Activated naive CD4-positive, alpha-beta T cell (primary cell): Measurements from ENCODE around the gene RNF144A.

Experiments
- DNase-seq, 4 experiments: peaks; one replicate each; lab custom pipeline; 2025; lab: John Stamatoyannopoulos, UW

The RNF144A gene

DNA sequence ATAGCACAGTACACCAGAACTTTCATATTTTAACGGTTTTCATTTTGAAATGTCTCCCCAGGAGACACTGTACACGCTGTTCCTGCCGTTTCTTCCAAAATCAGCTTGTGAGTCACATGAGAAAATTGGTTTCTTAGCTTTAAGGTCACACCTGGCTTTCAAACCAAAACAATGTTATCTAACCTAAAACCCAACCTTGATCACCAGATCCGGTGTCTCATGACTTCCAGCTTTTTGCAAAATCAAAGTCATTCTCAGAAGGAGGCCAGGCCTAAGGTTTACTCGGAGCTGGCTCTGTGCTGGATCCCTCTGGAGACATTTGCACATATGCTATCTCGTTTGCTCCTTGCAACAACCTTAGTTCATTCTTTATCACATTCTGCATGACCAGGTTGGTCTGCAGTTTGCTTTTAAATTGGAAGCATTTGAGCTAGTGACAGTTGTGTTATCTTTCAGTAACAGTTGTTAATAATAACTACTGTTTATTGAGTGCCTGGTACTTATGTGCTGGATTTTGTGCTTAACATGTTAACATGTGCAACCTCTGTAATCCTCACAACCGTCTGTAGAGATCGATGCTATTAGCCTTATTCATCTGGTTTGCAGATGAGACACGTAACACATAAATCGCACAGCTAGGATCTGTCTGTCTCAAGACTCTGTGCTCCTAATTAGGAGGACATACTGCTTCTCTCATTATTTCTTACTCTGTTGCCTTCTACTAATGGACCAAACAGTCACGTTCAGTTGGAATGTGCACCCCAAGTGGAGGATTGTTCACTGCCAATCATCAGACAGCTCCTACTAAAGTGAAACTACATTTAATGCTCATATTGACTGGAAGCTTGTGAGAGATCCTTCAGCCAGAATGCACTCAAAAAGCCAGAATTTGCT, 105.5 kb downstream of the RNF144A start:
- DNase-seq = no peak

DNA sequence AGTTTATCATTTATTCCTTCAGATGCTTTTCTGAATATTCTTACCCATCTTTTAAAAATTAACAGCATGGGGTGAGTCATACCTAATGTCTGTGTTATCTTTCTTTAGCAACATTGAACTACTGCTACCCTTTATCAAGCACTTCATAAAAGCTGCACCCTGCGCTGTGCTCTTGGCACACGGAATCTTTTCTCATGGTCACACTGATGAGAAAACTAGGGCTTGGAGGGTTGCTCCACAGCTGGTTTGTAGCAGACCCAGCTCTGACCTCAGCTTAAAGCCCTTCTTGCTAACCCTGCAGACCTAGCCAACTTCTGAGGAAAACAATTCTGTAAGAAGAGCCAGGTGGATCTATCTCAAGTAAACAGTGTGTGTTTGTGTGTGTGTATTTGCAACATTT, 106.3 kb downstream of the RNF144A start:
- no peak for DNase-seq

DNA sequence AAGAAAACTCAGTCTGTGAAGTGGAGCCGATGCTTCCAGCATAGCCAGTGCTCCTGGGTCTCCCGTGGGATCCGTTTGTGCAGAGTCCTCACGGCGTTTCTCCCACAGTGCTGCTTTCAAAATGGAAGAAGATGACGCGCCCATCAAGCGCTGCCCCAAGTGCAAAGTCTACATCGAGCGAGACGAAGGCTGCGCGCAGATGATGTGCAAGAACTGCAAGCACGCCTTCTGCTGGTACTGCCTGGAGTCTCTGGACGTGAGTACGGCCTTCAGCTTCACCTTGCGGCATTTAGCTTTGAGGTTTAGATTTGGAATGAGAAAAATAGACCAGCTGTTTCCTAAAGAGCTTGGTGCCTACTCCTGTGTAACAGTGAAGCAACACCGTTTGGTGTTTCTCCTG, 107.0 kb downstream of the RNF144A start:
- DNase-seq = no peak

DNA sequence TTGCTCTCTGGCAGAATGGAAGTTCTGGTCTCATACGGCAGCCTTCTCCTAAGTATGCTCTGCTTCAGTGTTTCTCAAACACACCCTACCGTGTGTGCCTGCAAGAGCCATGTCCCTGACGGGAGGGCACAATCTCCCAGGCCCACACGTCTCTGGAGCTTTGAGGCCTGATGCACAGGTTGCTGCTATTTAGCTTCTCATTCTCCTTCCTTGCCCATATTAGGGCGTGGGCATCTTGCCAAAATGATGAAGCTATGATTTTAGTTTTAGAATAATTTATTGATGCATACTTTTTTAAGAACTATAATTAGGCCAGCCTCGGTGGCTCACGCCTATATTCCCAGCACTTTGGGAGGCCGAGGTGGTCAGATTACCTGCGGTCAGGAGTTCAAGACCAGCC, 107.9 kb downstream of the RNF144A start:
- no peak for DNase-seq

DNA sequence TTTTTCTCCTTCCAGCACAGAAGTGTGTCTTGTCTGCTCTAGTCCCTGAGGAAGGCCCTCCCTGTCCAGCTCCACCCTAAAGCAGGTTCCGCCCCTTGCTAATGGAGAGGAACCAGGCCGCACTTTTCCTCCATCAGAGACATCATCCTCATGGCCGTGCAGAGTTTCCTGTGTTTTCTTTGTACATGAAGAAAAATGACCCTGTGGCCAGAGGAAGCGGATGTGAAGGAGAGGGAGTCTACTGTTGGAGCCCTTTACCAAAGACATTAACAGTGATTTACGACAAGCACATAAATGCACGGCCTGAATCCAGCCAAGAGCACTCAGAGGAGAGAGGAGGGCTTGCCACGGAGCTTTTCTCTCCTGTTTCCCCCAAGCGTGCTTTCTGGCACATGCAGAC, 109.5 kb downstream of the RNF144A start:
- no peak for DNase-seq

DNA sequence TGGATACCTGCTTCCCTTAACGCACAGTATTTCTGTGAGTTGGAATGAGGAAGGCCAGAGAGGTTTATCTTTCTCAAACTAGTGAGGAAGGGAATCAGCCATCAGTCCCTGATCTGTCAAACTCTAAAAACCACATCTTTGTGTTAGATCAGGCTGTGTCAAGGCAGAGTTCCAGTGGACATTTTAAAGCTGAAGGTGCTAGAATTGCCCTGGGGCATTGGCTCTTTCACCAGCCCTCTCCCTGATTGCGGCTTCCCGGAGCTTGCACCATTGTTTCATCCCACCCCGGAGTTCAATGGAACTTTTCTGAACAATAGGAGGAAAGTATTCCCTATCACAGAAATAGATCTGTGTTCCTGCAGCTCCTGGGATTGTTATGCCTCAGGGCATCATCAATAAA, 110.2 kb downstream of the RNF144A start:
- DNase-seq = no peak

DNA sequence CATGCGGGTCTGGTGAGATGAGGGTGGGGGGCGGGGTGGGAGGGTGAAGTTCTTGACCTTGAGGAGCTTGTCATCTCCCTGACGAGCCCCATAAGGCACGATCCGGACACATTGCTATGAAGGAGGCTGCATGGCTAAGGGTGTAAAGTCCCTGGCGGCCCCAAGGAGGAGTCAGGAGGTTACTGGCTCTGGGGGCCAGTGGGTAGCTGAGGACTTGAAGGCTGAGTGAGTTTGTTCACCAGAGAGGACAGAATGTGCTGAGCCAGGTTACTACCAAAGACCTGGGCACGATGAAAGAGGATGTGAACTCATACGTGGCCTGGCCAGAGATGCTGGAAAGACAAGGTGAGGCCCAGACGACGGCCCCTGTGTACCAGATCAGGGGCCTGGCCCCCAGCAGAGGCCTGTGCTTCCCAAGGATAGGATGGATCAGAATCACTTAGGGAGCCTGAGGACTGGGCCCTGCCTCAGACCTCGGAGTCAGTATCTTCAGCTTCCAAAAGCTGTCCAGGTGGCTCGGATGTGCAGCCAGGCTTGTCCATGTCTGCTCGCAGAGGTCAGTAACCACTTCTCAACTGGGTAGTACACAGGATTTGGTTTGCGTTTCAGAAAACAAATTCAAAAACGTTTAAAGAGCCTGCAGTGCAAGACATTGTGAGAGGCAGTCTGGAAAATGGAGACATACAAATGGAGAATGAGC, 110.9 kb downstream of the RNF144A start:
- DNase-seq = no peak

DNA sequence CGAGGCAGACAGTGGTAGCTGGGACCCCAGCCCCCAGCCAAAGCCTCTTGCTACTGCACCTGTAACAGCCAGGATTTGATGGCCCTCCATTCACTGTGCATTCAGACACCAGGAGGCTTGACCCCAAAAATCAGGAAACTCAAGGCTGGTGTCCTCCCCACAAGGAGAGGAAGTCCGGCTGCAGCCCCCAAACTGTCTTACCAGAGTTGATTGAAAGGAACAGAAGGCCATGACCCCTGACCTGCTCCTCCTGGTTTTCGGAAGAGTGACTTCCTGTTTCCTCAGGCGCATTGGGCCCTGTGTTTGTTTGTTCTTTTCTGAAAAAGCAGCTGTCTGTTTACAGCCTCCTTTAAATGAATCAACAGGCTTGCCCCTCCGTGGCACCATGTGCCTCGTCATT, 111.6 kb downstream of the RNF144A start:
- DNase-seq = no peak

DNA sequence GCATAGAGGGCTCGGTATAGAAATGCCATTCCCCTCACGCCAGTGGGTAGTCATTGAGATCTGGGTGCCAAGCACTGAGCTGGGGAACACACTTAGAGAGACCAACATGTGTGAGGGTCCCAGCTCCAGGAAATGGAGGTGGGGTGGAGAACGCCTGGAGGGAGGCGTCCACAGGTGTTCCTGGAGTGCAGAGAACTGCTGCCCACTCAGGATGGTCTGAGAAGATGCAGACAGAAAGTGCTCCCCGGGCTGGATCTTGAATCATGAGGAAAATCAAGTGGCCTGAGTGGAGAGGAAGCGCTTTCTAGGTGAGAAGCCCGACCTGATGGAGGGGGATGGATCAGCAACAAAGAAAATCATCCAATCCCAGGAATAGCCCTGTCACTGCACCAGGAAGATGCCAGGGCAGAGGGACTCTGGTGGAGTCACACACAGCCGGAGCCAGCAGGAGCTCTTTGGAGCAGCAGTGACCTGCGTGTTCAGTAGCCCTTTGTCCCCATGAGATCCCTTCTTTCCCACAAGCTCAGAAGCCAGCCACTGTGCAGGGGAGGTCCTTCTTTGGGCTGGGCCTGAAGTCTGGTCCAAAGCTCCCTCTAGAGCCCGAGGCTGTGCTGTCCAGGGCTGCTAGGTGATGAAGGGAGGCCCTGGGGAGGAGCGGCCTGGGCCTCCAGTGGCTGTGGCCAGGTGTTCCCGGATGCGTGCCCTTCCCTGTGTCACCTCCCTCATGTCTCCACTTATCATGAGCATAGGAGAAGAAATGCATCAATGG, 112.3 kb downstream of the RNF144A start:
- DNase-seq = no peak

DNA sequence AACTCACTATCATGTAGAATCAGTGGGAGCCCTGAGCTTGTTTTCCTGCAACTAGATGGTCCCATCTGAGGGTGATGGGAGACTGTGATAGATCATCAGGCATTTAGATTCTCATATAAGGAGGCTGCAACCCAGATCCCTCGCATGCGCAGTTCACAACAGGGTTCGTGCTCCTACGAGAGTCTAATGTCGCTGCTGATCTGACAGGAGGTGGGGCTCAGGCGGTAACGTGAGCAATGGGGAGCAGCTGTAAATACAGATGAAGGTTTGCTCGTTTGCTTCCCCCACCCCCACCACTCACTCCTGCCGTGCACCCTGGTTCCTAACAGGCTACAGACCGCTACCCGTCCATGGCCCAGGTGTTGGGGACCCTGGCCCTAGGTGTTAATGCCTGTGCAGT, 113.6 kb downstream of the RNF144A start:
- no peak for DNase-seq

DNA sequence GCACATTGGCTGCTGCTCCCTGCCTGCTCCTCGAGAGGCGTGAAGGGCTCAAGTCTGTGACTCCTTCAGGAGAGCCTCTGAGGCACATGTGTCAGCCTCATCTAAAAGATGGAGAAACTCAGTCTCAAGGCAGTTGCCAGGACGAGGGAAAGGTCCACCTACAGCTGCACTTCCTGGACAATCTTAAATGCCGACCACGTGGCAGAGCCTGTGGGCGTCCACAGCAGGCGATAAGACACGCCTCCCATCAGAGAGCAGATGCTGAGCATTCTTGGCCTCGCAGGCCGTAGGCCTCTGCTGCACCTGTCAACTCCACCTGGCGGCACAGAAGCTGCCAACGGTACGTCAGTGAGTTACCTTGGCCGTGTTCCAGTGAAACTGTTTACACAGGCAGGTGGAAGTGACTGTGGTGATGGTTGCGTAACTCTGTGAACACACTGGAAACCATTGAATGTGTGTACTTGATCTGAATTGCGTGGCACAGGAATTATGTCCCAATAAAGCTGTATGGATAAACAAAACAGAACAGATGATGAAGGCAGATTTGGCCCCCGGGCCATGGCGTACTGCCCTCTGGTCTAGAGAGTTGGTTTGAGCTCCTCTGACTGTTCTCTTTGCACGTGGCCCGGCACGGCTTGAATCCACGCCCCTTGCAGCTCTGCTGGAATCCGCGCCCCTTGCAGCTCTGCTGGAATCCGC, 114.5 kb downstream of the RNF144A start:
- DNase-seq = peak in 2 of 4 experiments; percentile 14 to 40

DNA sequence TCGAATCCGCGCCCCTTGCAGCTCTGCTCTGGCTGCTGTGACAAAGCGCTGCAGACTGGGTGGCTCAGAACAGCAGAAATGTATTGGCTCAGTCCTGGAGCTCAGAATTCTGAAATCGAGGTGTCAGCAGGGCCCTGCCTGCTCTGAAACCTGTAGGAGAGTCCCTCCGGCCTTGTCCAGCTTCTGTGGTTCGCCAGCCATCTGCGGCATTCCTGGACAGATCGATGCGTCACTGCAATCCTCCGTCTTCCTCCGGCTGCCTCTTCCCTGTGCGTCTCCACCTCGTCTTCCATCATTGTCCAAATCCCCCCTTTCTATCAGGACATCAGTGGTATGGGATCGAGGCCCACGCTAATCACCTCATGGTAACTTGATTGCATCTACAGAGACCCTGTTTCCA, 115.2 kb downstream of the RNF144A start:
- DNase-seq = no peak

DNA sequence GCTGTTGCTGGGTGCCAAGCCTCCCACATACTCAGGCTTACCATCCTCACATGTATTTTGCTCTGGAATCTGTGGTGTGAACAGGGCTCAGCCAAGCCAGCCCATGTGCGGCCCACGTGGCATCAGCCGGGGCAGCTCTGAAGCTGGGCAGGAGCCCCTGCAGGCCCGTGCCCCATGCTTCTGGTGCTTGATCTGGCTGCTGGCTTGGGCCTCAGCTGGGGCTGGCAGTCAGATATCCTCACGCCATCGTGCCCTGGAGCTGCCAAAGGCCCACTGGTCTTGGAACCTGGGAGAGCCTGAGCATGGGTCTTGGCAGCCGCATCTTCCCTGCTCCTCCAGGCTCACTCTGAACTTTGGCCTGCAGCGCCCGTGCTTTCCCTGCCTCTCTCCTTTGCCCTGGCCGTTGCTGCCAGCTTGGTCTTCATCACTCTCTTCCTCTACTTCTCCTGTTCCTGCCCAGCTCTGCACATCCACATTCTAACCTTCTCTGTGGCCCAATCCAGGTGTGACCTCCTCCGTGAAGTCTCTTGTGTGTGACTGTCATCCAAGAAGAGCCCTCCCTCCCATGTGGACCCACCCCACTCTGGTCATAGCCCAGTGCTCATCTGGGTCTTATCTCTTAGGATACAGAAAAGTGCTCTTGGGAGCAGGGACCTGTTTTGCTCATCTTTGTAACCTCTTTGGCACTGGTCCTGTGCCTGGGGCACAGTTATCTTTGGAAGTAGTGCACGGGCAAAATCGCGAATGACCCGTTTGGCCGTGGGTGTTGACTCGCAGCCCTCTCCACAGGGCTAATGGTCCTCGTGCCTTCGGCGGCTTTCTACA, 116.1 kb downstream of the RNF144A start:
- no peak for DNase-seq

DNA sequence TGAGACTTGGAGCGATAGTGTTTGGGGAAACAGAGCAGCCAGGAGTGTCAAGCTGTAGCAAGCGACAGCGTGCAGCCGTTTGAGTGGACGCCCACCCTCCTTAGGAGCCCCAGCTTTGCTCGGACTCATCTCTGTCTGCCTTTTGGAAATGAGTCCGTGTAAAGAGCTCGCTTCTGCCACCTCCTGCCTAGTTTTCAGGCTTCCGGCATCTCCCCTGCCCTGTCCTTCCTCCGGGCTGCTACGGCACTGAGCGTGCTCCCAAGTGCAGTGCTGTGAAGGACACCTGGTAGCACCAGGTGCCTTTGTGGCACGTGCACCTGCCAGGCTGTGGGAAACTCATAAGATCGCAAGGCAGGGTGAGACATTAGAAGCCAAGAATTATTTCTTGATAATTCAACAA, 117.1 kb downstream of the RNF144A start:
- no peak for DNase-seq

DNA sequence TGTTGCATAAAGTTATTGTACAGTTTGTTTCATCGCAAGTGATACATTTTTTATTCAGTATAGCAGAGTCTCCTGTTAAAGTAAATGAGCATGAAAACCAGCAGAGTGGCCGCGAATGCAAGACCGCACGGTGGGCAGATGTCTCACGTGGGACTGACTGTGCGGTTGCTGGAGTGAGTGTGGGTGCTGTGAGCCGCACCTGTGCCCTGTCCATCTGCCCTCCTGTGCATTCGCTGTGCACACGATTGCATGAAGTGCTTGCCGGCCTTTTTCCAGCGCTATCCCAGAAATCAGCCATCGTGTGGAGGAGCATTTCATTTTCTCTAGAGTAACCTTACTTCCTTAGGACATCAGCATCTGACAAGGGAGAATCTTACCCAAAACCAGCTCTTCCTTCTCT, 118.7 kb downstream of the RNF144A start:
- no peak for DNase-seq

DNA sequence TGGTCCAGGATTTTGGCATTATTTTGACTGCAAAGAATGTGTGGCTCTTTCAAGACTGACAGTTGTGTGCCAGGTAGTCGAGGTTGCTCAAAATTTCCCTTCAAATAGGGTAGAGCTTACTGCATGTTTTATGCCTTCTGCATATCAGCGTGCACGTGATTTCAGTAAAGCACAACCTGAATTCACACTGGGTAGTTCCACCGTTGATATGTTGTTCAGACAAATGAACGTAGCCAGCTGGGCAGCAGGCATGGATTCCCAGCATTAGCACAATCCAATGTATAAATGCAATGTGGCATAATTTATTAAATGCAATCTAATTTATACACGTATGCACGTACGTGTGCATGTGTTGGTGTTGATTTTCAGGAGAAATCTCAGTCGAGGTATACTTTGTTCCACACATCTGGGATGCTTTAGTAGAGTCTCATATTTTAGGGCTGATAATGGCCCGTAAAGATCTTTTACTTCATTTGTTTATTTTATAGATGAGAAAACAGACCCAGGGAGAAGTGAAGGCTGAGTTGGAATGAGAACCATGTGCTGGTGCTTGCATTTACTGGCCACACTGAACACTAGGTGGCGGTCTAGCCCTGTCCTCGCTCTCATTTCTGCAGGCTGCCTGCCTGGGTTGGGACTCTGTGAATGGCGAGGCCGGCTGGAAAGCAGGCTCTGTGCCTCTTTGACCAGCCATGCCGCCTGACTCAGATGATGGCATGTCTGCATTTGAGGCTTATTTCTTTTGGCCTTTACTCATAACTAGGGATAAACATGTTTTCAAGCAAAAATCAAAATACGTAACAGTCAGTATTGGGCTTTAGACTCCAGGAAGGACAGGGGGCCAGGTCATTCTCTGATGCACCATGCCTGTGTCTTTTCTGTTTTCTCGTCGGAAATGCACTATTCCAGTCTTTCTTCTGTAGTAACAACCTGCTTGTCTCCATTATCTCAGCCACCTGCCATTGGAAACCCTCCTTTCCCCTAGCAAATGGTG, 120.4 kb downstream of the RNF144A start:
- DNase-seq = peak in 3 of 4 experiments; percentile 10 to 23 (median 23)

DNA sequence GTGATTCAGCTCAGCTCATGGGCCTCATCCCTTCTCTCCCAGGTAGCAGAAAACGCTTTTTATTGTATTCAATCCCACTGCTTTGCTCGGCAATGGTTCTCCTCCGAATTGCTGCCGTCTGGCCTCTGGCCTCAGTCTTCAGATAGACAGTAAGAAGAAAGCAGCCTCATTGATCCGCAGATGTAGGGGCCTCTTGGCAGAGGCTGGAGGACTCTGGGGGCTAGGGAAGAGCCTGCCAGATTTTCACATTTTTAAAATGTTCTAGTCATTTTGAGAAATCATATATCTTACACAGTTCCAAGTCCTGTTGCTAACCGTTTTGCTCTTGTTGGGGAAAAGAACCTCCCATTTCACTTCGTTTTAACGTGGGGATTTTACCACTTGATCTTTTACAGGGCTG, 123.3 kb downstream of the RNF144A start:
- DNase-seq = no peak

DNA sequence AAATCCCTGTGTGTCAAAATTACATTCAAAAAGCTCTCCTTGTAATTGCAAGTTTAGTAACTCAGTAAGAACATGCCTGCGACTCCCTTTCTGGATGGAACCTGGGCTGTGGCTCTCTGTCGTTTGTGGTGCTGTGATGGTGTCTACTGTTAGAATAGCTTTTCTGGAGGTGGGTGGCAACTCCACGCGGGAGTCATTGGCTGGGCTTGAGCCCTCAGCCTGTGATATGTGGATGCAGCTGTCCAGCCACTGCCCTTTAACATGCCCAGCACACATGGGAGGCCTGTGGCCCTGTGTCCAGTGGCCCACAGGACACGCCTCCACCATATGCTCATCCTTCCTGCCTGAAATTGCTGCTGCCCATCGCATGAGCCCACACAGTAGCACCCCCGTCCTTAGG, 124.2 kb downstream of the RNF144A start:
- no peak for DNase-seq

DNA sequence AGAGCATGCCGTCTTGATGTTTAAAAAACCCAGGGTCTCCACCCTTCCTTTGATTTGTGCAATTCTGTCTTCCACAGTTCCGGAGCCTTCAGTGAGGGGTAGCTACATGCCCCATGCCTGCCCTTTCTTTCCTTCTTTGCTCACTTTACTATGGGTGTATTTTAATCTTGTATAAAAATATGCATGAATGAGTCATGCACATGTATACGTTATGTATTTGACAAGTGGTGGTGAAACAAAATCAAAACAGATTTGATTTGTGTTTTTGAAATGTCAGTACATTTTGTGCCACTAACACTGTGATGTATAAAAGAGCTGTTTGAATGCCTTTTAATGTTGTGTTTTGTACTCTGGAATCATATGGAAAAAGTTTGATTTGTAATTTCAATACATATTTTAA, 126.5 kb downstream of the RNF144A start:
- no peak for DNase-seq
